ENCODE measurements around the gene CYP2U1.

- TF ChIP-seq TAF1 (IDR thresholded peaks at IDR 0.05; ENCODE audit: low read depth, low read length) = no peak
- no peak for TF ChIP-seq POLR2A (IDR thresholded peaks at IDR 0.05; ENCODE audit: low read depth, low read length)
- TF ChIP-seq POLR2AphosphoS5 (IDR thresholded peaks at IDR 0.05; ENCODE audit: low read depth, low read length) = no peak
- no peak for TF ChIP-seq SPI1 (IDR thresholded peaks at IDR 0.05; ENCODE audit: low read depth, low read length)
These were observed 18.0 kb upstream of the CYP2U1 start for GRCh38 chr4:107913283-107913899.

All from GM12891 (cell line).